ENCODE measurements around the gene RTEL1. TPM values are rescaled to one million over a fixed set of nuclear protein-coding genes. Genes with fewer than 3 reads are reported as not detected.
"Not testable (repeated sequence)": the region's sequence is repeated elsewhere in the genome, so short reads cannot be mapped to it uniquely, and the experiment has no call there.

RTEL1 gene
- total RNA-seq, 2 donors from 2014 or later: 41.8 to 51.8 TPM

DNA sequence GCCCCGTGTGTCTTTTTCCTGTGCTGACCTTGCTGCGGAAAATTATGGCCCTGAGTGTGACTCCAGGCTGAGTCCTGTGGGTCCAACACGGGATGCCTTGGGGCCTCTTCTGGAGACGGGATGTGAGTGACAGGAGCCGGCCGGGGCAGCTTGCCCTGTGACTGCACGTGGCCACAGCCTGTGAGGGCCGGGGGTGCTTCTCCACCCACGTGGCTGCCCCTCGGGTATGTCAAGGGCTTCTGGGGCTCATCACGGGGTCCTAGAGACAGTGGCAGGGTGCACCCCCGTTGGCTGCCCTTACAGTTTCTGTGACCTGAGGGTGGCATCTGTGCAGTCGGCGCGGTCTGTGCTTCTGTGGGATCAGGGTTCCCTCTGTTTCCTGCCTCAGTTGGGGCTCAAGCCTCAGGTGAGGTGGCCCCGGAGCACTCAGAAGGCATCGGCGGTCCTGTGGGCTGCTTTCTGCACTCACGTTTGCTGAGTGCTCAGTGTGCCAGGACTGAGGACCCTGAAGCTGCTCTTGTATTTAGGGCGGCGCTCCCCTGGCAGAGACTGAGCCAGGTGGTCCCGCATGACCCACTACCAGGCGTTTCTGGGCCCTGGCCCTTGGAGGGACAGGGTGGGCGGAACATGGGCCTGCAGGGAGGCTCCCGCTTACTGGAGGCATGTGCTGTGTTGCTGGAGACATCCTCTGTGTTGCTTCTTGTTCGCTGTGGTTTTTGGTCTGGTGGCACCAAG, 5.4 kb downstream of the RTEL1 start:
- Mint-ChIP-seq H3K27me3 (no peaks in the 10 kb centered on the region), H3K36me3 (ENCODE audit: low read depth) (peaks cover 60% of the 10 kb centered on the region), H3K4me3 (no peak overlapping the region), H3K9me3 (no peaks in the 10 kb centered on the region), H3K27ac (no peak overlapping the region), H3K4me1 (peaks cover 2% of the 10 kb centered on the region)
- no peak for ATAC-seq (replicated peaks)

DNA sequence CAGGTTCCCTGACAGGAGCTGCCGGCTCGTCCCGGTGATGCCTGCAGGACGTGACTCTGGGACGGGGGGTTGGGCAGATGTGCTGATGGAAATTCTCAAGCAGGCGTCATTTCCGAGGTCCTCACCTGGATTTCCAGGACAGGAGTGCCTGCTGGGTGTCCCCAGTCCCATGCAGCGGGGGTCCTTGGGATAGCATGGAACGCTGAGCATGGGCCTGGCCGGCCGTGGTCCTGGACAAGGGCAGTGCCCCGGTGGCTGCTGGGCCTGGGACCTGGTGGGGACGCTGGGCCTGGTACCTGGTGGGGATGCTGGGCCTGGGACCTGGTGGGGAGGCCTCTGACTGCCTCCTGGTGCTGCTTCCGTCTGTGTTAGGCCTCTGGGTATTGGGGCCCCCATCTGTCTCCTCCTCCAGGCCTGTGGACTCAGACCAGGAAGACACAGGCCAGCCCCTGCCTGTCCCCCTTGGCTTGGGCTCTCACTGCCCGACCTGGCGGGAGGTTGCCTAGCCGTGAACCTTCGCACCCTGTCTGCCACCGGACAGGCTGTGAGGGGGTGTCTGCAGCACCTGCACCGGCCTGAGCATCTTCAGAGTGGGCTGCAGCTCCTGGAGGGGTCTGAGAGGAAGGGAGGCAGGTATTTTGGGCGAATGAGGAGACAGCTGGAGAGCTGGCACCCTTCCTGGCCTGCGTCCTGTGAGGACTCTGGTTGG, 6.2 kb downstream of the RTEL1 start:
- no peaks in the 10 kb centered on the region for H3K9me3 Mint-ChIP-seq
- H3K27me3 Mint-ChIP-seq: no peaks in the 10 kb centered on the region
- H3K36me3 Mint-ChIP-seq (ENCODE audit: low read depth): peaks cover 60% of the 10 kb centered on the region
- ATAC-seq (replicated peaks): no peak
- no peaks in the 10 kb centered on the region for H3K4me1 Mint-ChIP-seq
- no peak overlapping the region for H3K27ac Mint-ChIP-seq
- H3K4me3 Mint-ChIP-seq: no peak overlapping the region

DNA sequence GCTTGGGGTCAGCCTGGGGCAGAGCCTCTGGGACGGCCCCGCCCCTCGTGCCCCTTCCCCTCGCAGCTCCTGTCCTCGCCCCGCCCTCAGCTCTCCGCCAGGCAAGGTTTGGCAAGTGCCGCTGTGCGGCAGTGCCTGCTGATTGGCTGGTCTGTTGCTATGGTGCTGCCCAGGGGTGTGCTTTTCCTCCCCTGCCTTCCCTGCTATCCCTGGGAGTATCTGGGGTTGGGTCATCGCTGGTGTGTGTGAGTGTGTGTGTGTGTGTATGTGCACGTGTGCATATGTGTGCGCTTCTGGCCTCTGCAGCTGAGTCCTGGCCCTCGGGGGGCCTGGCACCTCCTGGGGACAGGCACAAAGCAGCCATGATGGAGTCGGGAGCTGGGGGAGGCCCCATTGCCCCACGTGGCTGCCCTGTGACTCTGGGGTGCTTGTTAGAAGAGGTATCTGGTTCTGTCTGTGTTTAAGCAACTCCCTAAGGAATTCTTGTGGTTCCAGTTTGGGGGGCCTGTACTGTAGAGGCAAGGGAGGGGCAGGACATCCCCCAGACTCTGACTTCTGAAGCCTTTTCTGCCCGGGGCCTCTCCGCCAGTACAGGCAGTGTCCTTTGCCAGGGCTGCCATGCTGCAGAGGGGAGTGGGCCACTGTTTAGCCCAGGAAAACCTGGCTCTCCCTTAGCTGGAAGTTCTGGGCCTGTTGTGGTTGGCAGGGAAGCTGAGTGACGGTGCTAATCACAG, 6.9 kb downstream of the RTEL1 start:
- no peak for ATAC-seq (replicated peaks)
- Mint-ChIP-seq H3K36me3 (ENCODE audit: low read depth) (peaks cover 54% of the 10 kb centered on the region), H3K27ac (no peak overlapping the region), H3K4me3 (no peak overlapping the region), H3K27me3 (no peaks in the 10 kb centered on the region), H3K4me1 (no peaks in the 10 kb centered on the region), H3K9me3 (no peaks in the 10 kb centered on the region)

- H3K27ac Mint-ChIP-seq: no peak overlapping the region
- H3K4me1 Mint-ChIP-seq: no peaks in the 10 kb centered on the region
- H3K4me3 Mint-ChIP-seq: no peak overlapping the region
- peaks cover 47% of the 10 kb centered on the region for H3K36me3 Mint-ChIP-seq (ENCODE audit: low read depth)
- H3K9me3 Mint-ChIP-seq: no peaks in the 10 kb centered on the region
- ATAC-seq (replicated peaks): no peak
- H3K27me3 Mint-ChIP-seq: no peaks in the 10 kb centered on the region
Observed at GRCh38 chr20:63665708-63666107, 7.6 kb downstream of the RTEL1 start.

GRCh38 chr20:63667858-63668257, 9.7 kb downstream of the RTEL1 start:
- ATAC-seq (replicated peaks): no peak
- Mint-ChIP-seq H3K27me3 (no peaks in the 10 kb centered on the region), H3K4me1 (no peaks in the 10 kb centered on the region), H3K36me3 (ENCODE audit: low read depth) (peaks cover 43% of the 10 kb centered on the region), H3K27ac (no peak overlapping the region), H3K9me3 (no peaks in the 10 kb centered on the region), H3K4me3 (no peak overlapping the region)

- Mint-ChIP-seq H3K27me3 (no peaks in the 10 kb centered on the region), H3K4me1 (no peaks in the 10 kb centered on the region), H3K36me3 (ENCODE audit: low read depth) (peaks cover 43% of the 10 kb centered on the region), H3K9me3 (no peaks in the 10 kb centered on the region), H3K27ac (no peak overlapping the region), H3K4me3 (no peak overlapping the region)
- ATAC-seq (replicated peaks): no peak
Observed at GRCh38 chr20:63668351-63668750, 10.2 kb downstream of the RTEL1 start.

DNA sequence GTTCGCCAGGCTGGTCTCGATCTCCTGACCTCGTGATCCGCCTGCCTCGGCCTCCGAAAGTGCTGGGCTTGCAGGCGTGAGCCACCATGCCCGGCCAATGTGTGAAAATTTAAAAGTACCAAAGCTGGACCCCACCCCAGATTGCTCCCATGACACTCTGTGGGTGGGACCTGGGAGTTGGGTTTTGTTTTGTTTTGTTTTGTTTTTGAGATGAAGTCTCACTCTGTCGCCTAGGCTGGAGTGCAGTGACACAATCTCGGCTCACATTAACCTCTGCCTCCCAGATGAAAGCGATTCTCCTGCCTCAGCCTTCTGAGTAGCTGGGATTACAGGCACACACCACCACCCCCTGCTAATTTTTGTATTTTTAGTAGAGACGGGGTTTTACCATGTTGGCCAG, 13.6 kb downstream of the RTEL1 start:
- ATAC-seq (replicated peaks); H3K27me3 Mint-ChIP-seq; H3K4me1 Mint-ChIP-seq; H3K4me3 Mint-ChIP-seq; H3K9me3 Mint-ChIP-seq; H3K27ac Mint-ChIP-seq: not testable (repeated sequence)
- H3K36me3 Mint-ChIP-seq (ENCODE audit: low read depth): peaks cover 62% of the 10 kb centered on the region

DNA sequence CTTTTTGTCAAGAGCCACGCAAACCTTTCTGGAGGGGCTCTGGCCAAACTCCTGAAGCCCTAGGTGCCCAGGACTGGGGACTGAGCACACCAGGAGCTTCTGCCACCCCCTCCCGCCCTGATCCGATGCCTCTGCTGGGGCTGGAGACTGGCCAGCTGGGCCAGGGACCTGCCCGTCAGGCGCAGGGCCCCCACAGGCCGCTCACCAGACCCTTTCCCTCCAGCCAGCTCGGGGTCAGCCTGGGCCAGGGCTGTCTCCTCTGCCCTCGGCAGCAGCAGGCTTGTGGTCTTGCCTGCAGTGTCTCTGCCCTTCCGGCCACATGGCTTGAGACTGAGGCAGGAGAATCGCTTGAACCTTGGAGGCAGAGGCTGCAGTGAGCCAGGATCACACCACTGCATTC, 14.6 kb downstream of the RTEL1 start:
- Mint-ChIP-seq H3K4me1 (no peaks in the 10 kb centered on the region), H3K4me3 (no peak overlapping the region), H3K27ac (no peak overlapping the region), H3K9me3 (no peaks in the 10 kb centered on the region), H3K36me3 (ENCODE audit: low read depth) (peaks cover 58% of the 10 kb centered on the region), H3K27me3 (no peaks in the 10 kb centered on the region)
- no peak for ATAC-seq (replicated peaks)

GRCh38 chr20:63673951-63674350, 15.8 kb downstream of the RTEL1 start:
- ATAC-seq (replicated peaks): no peak
- H3K27ac Mint-ChIP-seq: no peak overlapping the region

DNA sequence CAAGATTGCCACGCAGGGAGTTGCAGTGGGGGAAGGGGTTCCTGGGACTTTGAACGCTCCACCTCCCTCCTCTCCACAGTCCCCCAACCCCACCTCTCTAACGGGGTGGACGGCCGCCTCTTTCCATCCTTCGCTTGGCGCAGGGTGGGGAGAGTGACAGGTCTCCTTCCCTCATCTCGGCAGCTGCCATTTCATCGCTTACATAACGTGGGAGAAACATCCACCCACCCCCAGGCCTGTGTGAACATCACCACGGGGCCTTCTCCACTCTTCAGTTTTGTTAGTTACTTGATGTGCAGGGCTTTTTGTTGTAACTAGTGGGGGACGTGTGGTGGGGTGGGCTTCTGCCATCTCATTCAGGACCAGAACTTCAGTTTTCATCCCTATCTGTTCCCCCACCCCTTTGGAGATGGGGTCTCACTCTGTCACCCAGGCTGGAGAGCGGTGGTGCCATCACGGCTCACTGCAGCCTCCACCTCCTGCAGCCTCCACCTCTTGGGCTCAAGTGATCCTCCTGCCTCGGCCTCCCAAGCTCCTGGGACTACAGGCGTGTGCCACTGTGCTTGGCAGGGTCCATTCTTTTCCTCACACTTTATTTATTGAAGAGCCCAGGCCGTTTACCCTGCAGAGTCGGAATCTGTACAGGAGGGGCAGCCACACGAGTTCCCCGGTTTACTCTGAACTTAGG, 17.7 kb downstream of the RTEL1 start:
- H3K27ac Mint-ChIP-seq: no peak overlapping the region
- no peaks in the 10 kb centered on the region for H3K9me3 Mint-ChIP-seq
- H3K27me3 Mint-ChIP-seq: no peaks in the 10 kb centered on the region
- H3K36me3 Mint-ChIP-seq (ENCODE audit: low read depth): peaks cover 49% of the 10 kb centered on the region
- no peaks in the 10 kb centered on the region for H3K4me1 Mint-ChIP-seq
- ATAC-seq (replicated peaks): no peak
- no peak overlapping the region for H3K4me3 Mint-ChIP-seq

More at GRCh38 chr20:63673951-63674350, 15.8 kb downstream of the RTEL1 start:
- H3K9me3 Mint-ChIP-seq: no peaks in the 10 kb centered on the region
- H3K4me3 Mint-ChIP-seq: no peak overlapping the region
- peaks cover 54% of the 10 kb centered on the region for H3K36me3 Mint-ChIP-seq (ENCODE audit: low read depth)
- H3K27me3 Mint-ChIP-seq: no peaks in the 10 kb centered on the region
- no peaks in the 10 kb centered on the region for H3K4me1 Mint-ChIP-seq

GRCh38 chr20:63678071-63678470, 20.0 kb downstream of the RTEL1 start:
- no peak overlapping the region for H3K27ac Mint-ChIP-seq
- H3K4me3 Mint-ChIP-seq: no peak overlapping the region
- ATAC-seq (replicated peaks): no peak
- no peaks in the 10 kb centered on the region for H3K9me3 Mint-ChIP-seq
- H3K36me3 Mint-ChIP-seq (ENCODE audit: low read depth): peaks cover 45% of the 10 kb centered on the region
- no peaks in the 10 kb centered on the region for H3K27me3 Mint-ChIP-seq
- no peaks in the 10 kb centered on the region for H3K4me1 Mint-ChIP-seq

GRCh38 chr20:63678667-63679465, 20.8 kb downstream of the RTEL1 start:
- Mint-ChIP-seq H3K36me3 (ENCODE audit: low read depth) (peaks cover 39% of the 10 kb centered on the region), H3K27ac (no peak overlapping the region), H3K4me3 (no peak overlapping the region), H3K27me3 (no peaks in the 10 kb centered on the region), H3K4me1 (no peaks in the 10 kb centered on the region), H3K9me3 (no peaks in the 10 kb centered on the region)
- ATAC-seq (replicated peaks): no peak

- Mint-ChIP-seq H3K27me3 (no peaks in the 10 kb centered on the region), H3K4me1 (no peaks in the 10 kb centered on the region), H3K36me3 (ENCODE audit: low read depth) (peaks cover 32% of the 10 kb centered on the region), H3K9me3 (no peaks in the 10 kb centered on the region), H3K4me3 (no peak overlapping the region), H3K27ac (peak overlapping the region; percentile 36)
- no peak for ATAC-seq (replicated peaks)
Observed at GRCh38 chr20:63679799-63680305, 21.7 kb downstream of the RTEL1 start.

DNA sequence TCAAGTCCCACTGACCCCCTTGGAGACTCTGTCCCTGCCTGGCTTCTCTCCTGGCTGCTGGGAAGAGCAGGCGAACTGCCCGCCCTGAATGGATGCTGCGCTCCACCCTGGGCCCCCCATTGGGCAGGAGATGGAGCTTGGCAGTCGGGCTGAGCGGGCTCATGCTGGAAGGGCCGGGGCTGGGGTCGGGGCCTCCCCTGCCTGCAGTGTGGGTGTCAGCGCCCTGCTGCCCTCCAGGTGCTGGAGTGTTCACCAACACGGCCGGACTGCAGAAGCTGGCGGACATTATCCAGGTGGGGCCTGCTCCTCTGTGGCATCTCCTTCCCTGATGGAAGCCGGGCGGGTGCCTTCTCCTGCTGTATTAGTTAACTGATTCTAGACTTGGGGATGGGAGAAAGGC, 22.3 kb downstream of the RTEL1 start:
- H3K27me3 Mint-ChIP-seq: no peaks in the 10 kb centered on the region
- peaks cover 27% of the 10 kb centered on the region for H3K36me3 Mint-ChIP-seq (ENCODE audit: low read depth)
- H3K4me3 Mint-ChIP-seq: no peak overlapping the region
- H3K27ac Mint-ChIP-seq: no peak overlapping the region
- no peaks in the 10 kb centered on the region for H3K9me3 Mint-ChIP-seq
- H3K4me1 Mint-ChIP-seq: no peaks in the 10 kb centered on the region
- ATAC-seq (replicated peaks): no peak

Data from activated T-helper 17 cell treated with anti-CD3 and anti-CD28 coated beads, Interleukin-2, amount 50 U/mL, for 72 hours (primary cell).